Measurements from ENCODE around the gene DBNDD1. TPM values are rescaled to one million over a fixed set of nuclear protein-coding genes. Genes with fewer than 3 reads are reported as not detected.
A peak's percentile ranks its signal among the peaks of the same experiment; 100 is the strongest.

Gene DBNDD1
- total RNA-seq, 1 donor from 2014 or later: 24.0 TPM

GRCh38 chr16:89972244-89973234 lies 46.7 kb downstream of the DBNDD1 start:
- FAIRE-seq: no peak
- Histone ChIP-seq H3K27ac (ENCODE audit: low read depth, low read length) (peak overlapping the region; percentile 83), H3K27me3 (ENCODE audit: insufficient read depth, low read length) (no peaks in the 10 kb centered on the region), H3K4me3 (ENCODE audit: insufficient read depth, low read depth, low read length) (peak overlapping the region; percentile 86), H3K9me3 (ENCODE audit: insufficient read depth, low read depth, low read length) (peaks cover 13% of the 10 kb centered on the region), H2AFZ (ENCODE audit: low read depth, low read length) (peak overlapping the region; percentile 82), H4K20me1 (ENCODE audit: insufficient read depth, low read length) (peaks cover 23% of the 10 kb centered on the region), H3K79me2 (ENCODE audit: insufficient read depth, low read length) (peaks cover 70% of the 10 kb centered on the region), H3K4me2 (ENCODE audit: low read length) (peak overlapping the region; percentile 93), H3K36me3 (ENCODE audit: insufficient read depth, low read length) (peaks cover 6% of the 10 kb centered on the region), H3K9ac (ENCODE audit: low read length) (peak overlapping the region; percentile 95), H3K4me1 (ENCODE audit: insufficient read depth, low read length) (peaks cover 20% of the 10 kb centered on the region)
- peaks cover 11% of the 10 kb centered on the region for H3K9me3 Mint-ChIP-seq (ENCODE audit: unreplicated experiment)
- H3K36me3 Mint-ChIP-seq (ENCODE audit: low read depth, unreplicated experiment): peaks cover 15% of the 10 kb centered on the region
- peak; percentile 56 for DNase-seq (ENCODE audit: low read depth)
- H3K27ac Mint-ChIP-seq (ENCODE audit: unreplicated experiment): peak overlapping the region; percentile 91
- TF ChIP-seq EZH2 (IDR thresholded peaks at IDR 0.05; ENCODE audit: insufficient read depth, low read length) (no peak), CTCF (IDR thresholded peaks at IDR 0.05; ENCODE audit: insufficient read depth, low read depth, low read length) (no peak)
- H3K27me3 Mint-ChIP-seq (ENCODE audit: low read depth, unreplicated experiment): no peaks in the 10 kb centered on the region
- H3K4me3 Mint-ChIP-seq (ENCODE audit: unreplicated experiment): peak overlapping the region; percentile 98
- H3K4me1 Mint-ChIP-seq (ENCODE audit: low read depth, unreplicated experiment): peaks cover 14% of the 10 kb centered on the region

- Histone ChIP-seq H3K36me3 (ENCODE audit: insufficient read depth, low read length) (peaks cover 4% of the 10 kb centered on the region), H3K4me3 (ENCODE audit: insufficient read depth, low read depth, low read length) (peak overlapping the region; percentile 86), H3K9ac (ENCODE audit: low read length) (peak overlapping the region; percentile 95), H2AFZ (ENCODE audit: low read depth, low read length) (peak overlapping the region; percentile 82), H3K27me3 (ENCODE audit: insufficient read depth, low read length) (no peaks in the 10 kb centered on the region), H3K4me1 (ENCODE audit: insufficient read depth, low read length) (peaks cover 20% of the 10 kb centered on the region), H3K4me2 (ENCODE audit: low read length) (peak overlapping the region; percentile 93), H3K79me2 (ENCODE audit: insufficient read depth, low read length) (peaks cover 62% of the 10 kb centered on the region), H3K9me3 (ENCODE audit: insufficient read depth, low read depth, low read length) (peaks cover 13% of the 10 kb centered on the region), H3K27ac (ENCODE audit: low read depth, low read length) (peak overlapping the region; percentile 83), H4K20me1 (ENCODE audit: insufficient read depth, low read length) (peaks cover 15% of the 10 kb centered on the region)
- Mint-ChIP-seq H3K9me3 (ENCODE audit: unreplicated experiment) (peaks cover 11% of the 10 kb centered on the region), H3K27ac (ENCODE audit: unreplicated experiment) (peak overlapping the region; percentile 58), H3K36me3 (ENCODE audit: low read depth, unreplicated experiment) (peaks cover 18% of the 10 kb centered on the region), H3K27me3 (ENCODE audit: low read depth, unreplicated experiment) (no peaks in the 10 kb centered on the region), H3K4me1 (ENCODE audit: low read depth, unreplicated experiment) (peaks cover 14% of the 10 kb centered on the region), H3K4me3 (ENCODE audit: unreplicated experiment) (peak overlapping the region; percentile 83)
- FAIRE-seq: no peak
- no peak for DNase-seq (ENCODE audit: low read depth)
- TF ChIP-seq EZH2 (IDR thresholded peaks at IDR 0.05; ENCODE audit: insufficient read depth, low read length) (no peak), CTCF (IDR thresholded peaks at IDR 0.05; ENCODE audit: insufficient read depth, low read depth, low read length) (no peak)
Observed at GRCh38 chr16:89971495-89972243, 47.6 kb downstream of the DBNDD1 start.
